Stimulated activated CD4-positive, alpha-beta T cell treated with anti-CD3 and anti-CD28 coated beads, Interleukin-12 subunit alpha, Interleukin-12 subunit beta, amount 100 ng/mL, for 48 hours (primary cell): ENCODE measurements around the gene OR10H3.
"Not testable (repeated sequence)": the region's sequence is repeated elsewhere in the genome, so short reads cannot be mapped to it uniquely, and the experiment has no call there.

Experiments used
- DNase-seq, 3 donors: peaks; one replicate each; pipeline ENCODE4 v3.0.0-alpha.2; 2020; ENCODE audit warnings: low read depth in 2 of 3, low spot score in 1 of 3

Gene OR10H3, protein sequence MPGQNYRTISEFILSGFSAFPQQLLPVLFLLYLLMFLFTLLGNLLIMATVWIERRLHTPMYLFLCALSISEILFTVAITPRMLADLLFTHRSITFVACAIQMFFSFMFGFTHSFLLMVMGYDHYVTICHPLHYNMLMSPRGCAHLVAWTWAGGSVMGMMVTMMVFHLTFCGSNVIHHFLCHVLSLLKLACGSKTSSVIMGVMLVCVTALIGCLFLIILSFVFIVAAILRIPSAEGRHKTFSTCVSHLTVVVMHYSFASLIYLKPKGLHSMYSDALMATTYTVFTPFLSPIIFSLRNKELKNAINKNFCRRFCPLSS

DNA sequence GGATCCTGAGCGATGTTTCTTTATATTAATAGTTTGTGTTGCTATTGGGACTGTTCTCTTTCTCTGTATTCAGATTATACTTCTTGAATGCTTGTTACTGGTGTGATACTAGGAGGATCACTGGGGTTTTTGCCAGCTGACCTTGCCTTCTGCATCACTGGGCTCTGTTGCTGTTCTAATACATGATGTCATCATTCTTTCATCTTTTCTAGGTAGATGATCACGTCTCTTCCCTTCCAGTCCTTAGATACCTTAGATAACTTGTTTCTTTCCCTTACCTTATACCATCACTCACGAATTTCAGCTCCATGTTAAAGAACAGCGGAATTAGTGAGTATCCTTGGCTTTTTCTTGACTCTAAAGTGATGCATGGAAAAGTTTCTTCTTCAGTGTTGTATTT lies at the start of gene OR10H3:
Gene OR10H3, plus strand, starts transcription at position 264 of the 400 bp plus-strand sequence. CDS start 3,408 bp downstream, outside the sequence.
- no peak for DNase-seq

DNA sequence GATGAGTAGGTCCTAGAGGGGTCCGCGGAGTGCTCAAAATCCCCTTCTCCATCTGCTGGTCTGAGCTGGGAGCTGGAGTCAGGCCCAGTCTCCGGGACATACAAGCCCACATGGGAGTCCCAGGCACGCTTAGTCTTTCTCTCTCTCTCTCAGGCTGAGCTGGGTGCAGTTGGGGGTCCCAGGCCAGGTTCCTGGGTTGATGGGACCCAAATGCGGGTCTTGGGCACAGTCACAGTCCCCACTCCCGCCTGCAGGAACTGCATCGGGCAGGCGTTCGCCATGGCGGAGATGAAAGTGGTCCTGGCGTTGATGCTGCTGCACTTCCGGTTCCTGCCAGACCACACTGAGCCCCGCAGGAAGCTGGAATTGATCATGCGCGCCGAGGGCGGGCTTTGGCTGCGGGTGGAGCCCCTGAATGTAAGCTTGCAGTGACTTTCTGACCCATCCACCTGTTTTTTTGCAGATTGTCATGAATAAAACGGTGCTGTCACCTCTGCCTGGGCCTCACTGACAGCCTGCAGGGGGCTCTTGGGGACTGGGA lies 41.1 kb upstream of the OR10H3 start:
- no peak for DNase-seq

DNA sequence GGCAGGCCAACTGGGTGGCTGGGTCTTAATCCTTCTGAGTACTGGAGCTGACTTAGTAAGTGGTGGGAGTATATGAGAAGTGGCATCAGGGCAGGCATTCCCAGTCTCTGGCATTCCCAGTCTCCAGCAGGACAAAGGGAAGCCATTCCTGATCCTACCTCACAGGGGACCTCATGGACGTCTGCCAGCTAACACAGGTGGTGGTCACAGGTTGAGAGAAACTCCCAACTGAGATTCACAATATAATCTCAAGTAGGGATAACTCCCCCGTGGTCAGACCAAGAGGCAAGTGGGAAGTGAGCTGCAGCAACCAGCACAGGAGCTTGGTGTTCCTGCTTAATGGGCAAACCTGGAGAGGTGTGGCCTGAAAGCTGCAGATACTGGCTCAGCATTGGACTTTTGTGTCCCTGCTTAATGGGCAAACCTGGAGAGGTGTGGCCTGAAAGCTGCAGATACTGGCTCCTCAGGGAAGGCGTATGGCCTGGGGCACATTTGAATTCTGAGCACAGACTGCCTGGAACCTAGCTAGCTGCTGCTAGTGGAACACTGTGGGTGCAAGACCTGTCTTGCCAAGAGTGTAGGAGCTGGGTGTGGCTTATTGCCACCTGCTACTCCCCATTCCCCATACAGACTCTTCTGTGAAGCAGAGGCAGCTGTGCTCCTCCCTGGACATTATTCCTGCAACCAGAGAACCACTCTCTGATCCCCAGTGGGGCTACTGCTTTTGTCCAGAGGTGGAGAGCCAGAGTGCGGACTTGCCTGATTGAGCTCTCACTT lies 35.8 kb upstream of the OR10H3 start:
- no peak for DNase-seq

- no peak for DNase-seq
Observed at GRCh38 chr19:15702534-15702930, 35.3 kb upstream of the OR10H3 start.

- DNase-seq: no peak
Observed at GRCh38 chr19:15714638-15715037, 23.1 kb upstream of the OR10H3 start.

DNA sequence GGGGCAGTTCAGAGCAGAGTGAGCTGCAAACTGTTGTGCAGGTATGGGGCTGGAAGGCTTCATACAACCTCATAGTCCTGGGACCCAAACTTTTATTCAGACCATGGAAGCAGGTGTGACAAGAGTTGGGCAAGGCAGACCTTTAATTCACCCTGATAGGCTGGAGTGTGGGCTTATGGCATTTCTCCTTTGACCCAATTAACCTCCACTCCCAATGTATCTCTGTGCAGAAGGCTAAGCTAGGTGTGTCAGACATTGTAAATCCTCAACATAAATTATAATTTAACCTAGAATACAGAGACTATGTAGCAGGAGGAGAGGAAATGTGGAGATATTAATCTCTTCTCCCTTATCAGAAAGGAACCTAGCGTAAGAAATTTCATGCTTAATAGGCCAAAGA lies 22.1 kb upstream of the OR10H3 start:
- no peak for DNase-seq

DNA sequence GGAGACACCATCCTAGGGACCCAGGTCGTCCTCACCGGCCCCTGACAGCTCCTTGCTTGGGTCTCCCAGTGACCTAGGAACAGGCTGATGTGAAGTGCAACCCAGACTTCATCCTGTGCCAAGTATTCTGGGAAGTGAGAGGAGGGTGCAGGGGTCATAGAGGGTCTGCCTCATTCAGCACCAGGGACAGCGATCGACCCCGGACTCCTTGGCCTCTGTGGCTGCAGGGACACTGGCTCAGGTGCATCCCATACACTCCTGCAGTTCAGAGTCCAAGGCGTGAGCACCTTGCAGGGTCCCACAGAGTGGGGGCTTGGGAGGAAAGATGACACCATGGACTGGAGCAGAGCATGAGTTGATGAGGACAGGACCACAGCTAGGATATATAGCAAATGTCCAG lies 20.0 kb upstream of the OR10H3 start:
- no peak for DNase-seq

DNA sequence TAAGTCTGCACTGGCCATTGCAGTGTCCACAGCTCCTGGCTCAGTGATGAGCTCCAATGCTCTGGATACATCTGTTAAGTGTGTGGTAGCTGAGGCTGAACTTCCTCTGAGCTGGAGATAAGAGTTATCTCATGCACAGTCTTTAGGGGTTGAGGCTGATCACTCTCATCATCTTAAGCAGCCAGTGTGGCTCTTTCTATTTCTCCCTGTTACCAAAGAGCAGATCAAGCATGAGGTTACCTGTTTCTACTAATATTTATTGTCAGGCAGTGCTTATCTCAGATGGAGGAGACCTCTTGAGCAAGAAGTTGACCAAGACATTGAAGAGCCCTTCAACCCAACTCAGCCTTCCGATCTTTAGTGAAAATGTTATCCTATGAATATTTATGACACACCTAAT lies 16.5 kb upstream of the OR10H3 start:
- no peak for DNase-seq

DNA sequence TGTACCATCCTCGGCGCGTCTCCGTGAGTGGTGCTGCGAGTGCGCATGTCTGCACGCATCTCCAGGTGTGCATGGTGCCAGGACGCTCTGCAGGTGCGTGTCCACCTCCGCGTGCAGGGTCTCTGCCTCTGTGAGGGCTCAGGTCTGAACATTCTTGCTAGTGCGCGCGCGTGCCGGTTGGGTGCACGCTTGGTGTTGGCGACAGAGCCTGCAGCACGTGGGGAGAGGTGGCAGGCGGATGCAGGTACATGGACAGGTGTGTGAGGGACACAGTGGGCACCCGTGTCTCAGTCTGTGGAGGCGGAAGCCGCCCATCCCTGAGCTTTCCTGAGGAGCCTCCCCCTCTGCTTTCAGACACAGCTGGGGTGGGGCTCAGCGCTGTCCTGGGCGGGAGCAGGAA lies 14.8 kb upstream of the OR10H3 start:
- no peak for DNase-seq

- DNase-seq: no peak
Observed at GRCh38 chr19:15727724-15728123, 10.1 kb upstream of the OR10H3 start, which contains the start of gene OR10H2. OR10H2 (plus strand) TSS chr19:15728024; CDS start chr19:15728044, 20 bp downstream.

DNA sequence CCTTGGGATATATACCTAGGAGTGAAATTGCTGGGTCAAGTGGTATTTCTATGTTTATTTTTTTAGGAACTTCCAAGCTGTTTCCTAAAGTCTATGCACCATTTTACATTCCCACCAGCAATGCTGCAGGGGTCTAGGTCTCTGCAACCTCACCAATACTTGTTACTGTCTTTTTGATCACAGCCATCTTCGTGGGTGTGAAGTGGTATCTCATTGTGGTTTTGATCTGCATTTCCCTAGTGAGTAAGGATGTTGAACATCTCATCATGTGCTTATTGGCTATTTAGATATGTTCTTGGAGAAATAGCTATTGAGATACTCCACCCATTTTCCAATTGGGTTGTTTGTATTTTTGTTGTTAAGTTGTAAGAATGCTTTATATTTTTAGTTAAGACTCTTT lies 7.2 kb upstream of the OR10H3 start:
- no peak for DNase-seq

GRCh38 chr19:15732388-15732787 lies 5.4 kb upstream of the OR10H3 start:
- no peak for DNase-seq

DNA sequence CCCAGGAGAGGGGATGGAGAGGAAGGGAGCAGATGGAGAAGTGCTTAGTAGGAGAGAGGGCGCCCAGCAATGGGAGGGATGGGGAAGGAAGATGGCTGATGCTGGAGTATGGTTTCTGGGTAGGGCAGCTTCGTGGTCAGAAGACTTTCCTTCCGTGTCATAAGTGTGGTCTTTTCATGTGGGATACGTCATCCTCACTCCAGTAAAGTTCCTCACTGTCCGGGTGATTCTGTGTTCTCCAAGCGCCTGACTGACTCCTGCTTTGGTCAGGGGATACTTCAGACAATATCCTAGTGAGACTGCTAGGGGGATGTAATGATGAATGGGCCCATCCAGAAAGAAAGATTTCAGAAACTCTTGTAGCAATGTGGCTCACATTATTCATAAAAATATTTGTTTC lies 3.9 kb upstream of the OR10H3 start:
- no peak for DNase-seq

DNA sequence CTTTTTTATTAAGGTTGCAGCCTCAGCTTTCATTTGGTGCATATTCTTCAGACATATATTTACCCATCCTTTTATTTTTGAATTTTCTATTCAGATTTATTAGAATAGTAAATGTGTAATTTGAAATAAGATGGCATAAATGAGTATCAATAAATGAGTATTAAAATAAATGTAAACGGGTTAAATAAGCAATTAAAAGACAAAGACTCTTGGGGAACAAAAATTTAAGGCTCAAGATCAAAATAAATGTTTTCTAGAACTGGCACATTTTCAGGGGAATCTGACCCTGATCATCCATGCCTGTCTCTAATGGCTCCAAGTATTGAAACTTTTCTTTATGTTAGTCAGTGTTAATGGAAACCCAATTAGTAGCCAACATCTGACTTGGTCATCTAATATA lies 3.0 kb downstream of the OR10H3 start:
- DNase-seq: no peak

DNA sequence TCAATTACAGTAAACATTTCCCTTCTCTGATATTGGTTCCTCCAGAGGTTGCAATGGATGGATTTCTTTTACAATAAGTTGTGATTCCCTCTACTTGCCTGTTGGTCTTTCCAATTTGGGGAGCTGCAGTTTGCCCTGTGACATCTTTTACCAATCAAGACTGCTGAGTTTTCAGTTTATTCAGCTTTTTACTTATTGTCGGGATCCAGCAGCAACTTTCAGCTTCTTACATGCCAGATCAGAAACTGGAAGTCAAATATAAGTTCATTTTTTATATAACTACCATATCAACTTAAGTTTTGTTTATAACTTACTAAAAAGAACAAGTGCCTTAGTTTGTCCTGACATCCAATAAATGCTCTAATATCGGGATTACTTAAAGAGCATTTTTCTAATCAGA lies 10.5 kb downstream of the OR10H3 start:
- DNase-seq: no peak

DNA sequence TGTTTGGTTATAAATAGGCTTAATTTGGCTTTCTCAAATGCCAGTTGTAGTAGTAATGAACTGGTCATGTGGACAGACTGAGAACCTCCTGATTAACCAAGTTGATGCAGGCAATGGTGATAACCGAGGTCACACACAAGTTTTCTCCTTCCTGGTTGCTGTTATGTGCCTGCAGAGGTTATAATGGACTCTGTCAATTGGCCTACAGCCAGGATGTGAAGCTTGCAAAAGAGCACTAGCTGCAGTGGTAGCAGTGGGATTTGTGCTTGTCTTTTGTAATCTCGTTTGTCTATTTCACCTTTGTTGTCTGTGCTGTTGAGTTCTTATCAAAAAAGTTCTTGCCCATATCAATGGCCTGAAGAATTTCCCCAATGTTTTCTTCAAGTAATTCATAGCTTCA lies 20.6 kb downstream of the OR10H3 start:
- DNase-seq: no peak

- no peak for DNase-seq
Observed at GRCh38 chr19:15759962-15760565, 22.3 kb downstream of the OR10H3 start.

DNA sequence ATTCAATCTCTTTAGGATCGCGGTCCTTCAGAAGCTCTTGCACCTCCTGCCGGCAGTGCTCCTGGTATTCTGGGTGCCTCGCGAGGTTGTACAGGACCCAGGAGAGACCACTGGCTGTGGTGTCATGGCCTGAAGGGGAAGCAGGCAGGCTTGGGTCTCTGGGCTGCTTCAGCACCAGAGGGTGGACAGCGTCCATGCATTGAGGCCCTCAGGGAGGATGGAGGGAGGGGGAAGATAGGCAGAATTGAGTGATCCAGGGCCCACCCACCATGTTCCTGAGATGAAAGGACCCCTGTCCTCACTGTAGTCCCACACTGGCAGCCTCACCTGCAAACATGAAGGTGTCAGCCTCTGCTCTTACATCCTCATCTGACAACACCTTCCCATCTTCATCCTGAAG lies 31.8 kb downstream of the OR10H3 start:
- DNase-seq: no peak

- not testable (repeated sequence) for DNase-seq
Observed at GRCh38 chr19:15774159-15774558, 36.4 kb downstream of the OR10H3 start.

DNA sequence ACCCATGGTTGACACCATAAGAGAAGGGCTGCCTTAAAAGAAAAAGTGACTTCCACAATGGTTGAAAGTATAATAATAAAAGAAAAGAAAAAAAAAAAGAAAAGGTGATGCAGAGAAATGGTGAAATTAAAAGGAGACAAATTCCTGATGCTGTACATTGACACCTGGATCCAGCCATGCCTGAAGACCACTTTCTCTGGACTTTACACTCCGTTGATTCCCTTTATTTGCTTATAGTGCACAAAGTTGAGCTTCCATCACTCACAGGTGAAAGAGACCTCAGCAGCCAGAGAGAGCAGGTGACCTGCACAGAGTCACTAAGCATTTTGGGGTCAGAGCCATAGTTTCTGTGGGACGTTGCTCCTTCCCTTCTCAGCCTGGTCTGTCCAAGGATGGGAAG lies 37.5 kb downstream of the OR10H3 start:
- no peak for DNase-seq

GRCh38 chr19:15776264-15776663 lies 38.5 kb downstream of the OR10H3 start:
- DNase-seq: no peak
